Endothelial cell of umbilical vein (primary cell): Measurements from ENCODE around the gene IQCC. TPM values are rescaled to one million over a fixed set of nuclear protein-coding genes. Genes with fewer than 3 reads are reported as not detected.

Source experiments
- BruUV-seq: library from RNA; stranded (reverse); fragments of 400-500 nt; replicated peaks from 2 replicates; lab custom pipeline; 2021; lab: Mats Ljungman, UMichigan
- CTCF ChIA-PET: fragments of 300-600, 350-600 bp; sonication (Branson Sonifier 250); formaldehyde crosslinking; loops from one replicate; lab custom pipeline; 2021; ENCODE audit warnings: antibody characterized with exemption, inconsistent platforms; lab: Charles Lee
- POLR2A ChIA-PET: fragments of 300-600, 350-600 bp; sonication (Branson Sonifier 250); formaldehyde crosslinking; loops from one replicate; lab custom pipeline; 2021; ENCODE audit warnings: antibody characterized with exemption, inconsistent platforms; lab: Charles Lee
- DNase-seq: peaks from one replicate; pipeline ENCODE4 v3.0.0-alpha.2; 2011; ENCODE audit warnings: low read depth, low spot score
- FAIRE-seq: peaks from 2 replicates; lab custom pipeline; 2011; peaks lifted over from hg19 to GRCh38; lab: Jason Lieb, UNC
- H2AFZ ChIP-seq: 2 replicates; pipeline ENCODE4 v1.6.0; 2012; ENCODE audit warnings: low read depth, low read length, control low read depth, inconsistent platforms
- H3K27ac ChIP-seq: 2 replicates; pipeline ENCODE4 v1.5.1; 2011; ENCODE audit warnings: low read depth, mild to moderate bottlenecking, control low read depth, low read length, moderate library complexity; ENCODE audit not compliant: insufficient read depth
- H3K27me3 ChIP-seq, 2 experiments: 2 replicates each; pipeline versions ENCODE4 v1.6.0 to v1.6.1; 2011; ENCODE audit warnings: low read length in 2 of 2, mixed read lengths in 1 of 2; ENCODE audit not compliant: control insufficient read depth in 2 of 2, insufficient read depth in 2 of 2
- H3K36me3 ChIP-seq, 2 experiments: 2 replicates in 1 of 2; 3 replicates in 1 of 2; pipeline ENCODE4 v1.5.1; 2011; ENCODE audit warnings: low read length in 2 of 2, mild to moderate bottlenecking in 1 of 2, moderate library complexity in 1 of 2; ENCODE audit not compliant: control insufficient read depth in 2 of 2, insufficient read depth in 2 of 2; ENCODE audit errors: extremely low read depth in 1 of 2
- H3K4me1 ChIP-seq: 3 replicates; pipeline ENCODE4 v1.5.1; 2011; ENCODE audit warnings: mild to moderate bottlenecking, low read length; ENCODE audit not compliant: control insufficient read depth, insufficient read depth; ENCODE audit errors: extremely low read depth
- H3K4me2 ChIP-seq: 2 replicates; pipeline ENCODE4 v1.6.1; 2011; ENCODE audit warnings: low read length, control low read depth, mixed read lengths; ENCODE audit not compliant: insufficient read depth
- H3K4me3 ChIP-seq, 3 experiments: fragments of 200-600 bp in 1 of 3; sonication (generic), shearing (Covaris generic) in 1 of 3; replicated peaks in 1 of 3; 2 replicates each; pipeline ENCODE4 v1.5.1; 2011 to 2016; ENCODE audit warnings: control low read depth in 3 of 3, low read length in 3 of 3, mild to moderate bottlenecking in 2 of 3, inconsistent platforms in 1 of 3, low read depth in 1 of 3, moderate library complexity in 1 of 3; ENCODE audit not compliant: insufficient read depth in 1 of 3
- H3K79me2 ChIP-seq: 2 replicates; pipeline ENCODE4 v1.6.0; 2012; ENCODE audit warnings: low read length, inconsistent platforms; ENCODE audit not compliant: control insufficient read depth, insufficient read depth
- H3K9ac ChIP-seq: replicated peaks from 2 replicates; pipeline ENCODE3; 2011; ENCODE audit warnings: low read length, control low read depth; ENCODE audit not compliant: insufficient read depth; ENCODE audit errors: extremely low read depth
- H3K9me1 ChIP-seq: replicated peaks from 3 replicates; pipeline ENCODE4 v1.6.0; 2011; ENCODE audit warnings: mild to moderate bottlenecking, low read length; ENCODE audit not compliant: control insufficient read depth, insufficient read depth; ENCODE audit errors: extremely low read depth
- H3K9me3 ChIP-seq: replicated peaks from 2 replicates; pipeline ENCODE4 v1.5.1; 2012; ENCODE audit warnings: low read length, inconsistent platforms; ENCODE audit not compliant: control insufficient read depth, insufficient read depth
- H4K20me1 ChIP-seq: replicated peaks from 2 replicates; pipeline ENCODE3; 2011; ENCODE audit warnings: mild to moderate bottlenecking, low read length; ENCODE audit not compliant: control insufficient read depth, insufficient read depth; ENCODE audit errors: extremely low read depth
- EZH2 ChIP-seq: IDR thresholded peaks from 2 replicates; pipeline ENCODE4 v1.6.1; 2012; ENCODE audit warnings: borderline replicate concordance, low read depth, mild to moderate bottlenecking, moderate library complexity, low read length, inconsistent platforms; ENCODE audit not compliant: severe bottlenecking
- GATA2 ChIP-seq: IDR thresholded peaks from 2 replicates; pipeline ENCODE4 v1.7.0; 2011; ENCODE audit warnings: low read depth, mild to moderate bottlenecking, moderate library complexity, mixed read lengths, low read length; ENCODE audit not compliant: insufficient read length, insufficient read depth
- MYC ChIP-seq: IDR thresholded peaks from one replicate; pipeline ENCODE4 v1.6.1; 2011; ENCODE audit warnings: mild to moderate bottlenecking, low read depth, low read length
- POLR2A ChIP-seq: IDR thresholded peaks from 2 replicates; pipeline ENCODE4 v1.6.1; 2012; ENCODE audit warnings: low read depth, mild to moderate bottlenecking, control low read depth, low read length
- POLR2AphosphoS5 ChIP-seq: IDR thresholded peaks from 2 replicates; pipeline ENCODE4 v1.6.1; 2012; ENCODE audit warnings: low read depth, mild to moderate bottlenecking, control low read depth, low read length, moderate library complexity; ENCODE audit not compliant: insufficient read depth
- dilution Hi-C: fragments of 300-500 bp; cut with MboI; formaldehyde crosslinking; loops from one replicate; pipeline ENCODE4 v1.15.0; 2019; ENCODE audit warnings: low sequenced_read_pairs; ENCODE audit not compliant: extremely low pct_ligation_motif_present
- intact Hi-C: fragments of 100-400 bp; cut with micrococcal nuclease; formaldehyde crosslinking; loops from one replicate; pipeline ENCODE4 v1.10.0; 2022
- polyA plus RNA-seq, 4 experiments: library from polyadenylated mRNA; depleted of rRNA in 3 of 4; stranded (reverse) in 3 of 4; unstranded in 1 of 4; fragments of >200 nt; gene quantifications; 2 replicates each; pipeline versions ENCODE4 v1.2.1 to v1.2.3, GENCODE V29; 2011 to 2012; ENCODE audit warnings: missing spikeins in 1 of 4
- total RNA-seq: library from RNA; stranded (reverse); gene quantifications from 2 replicates; pipeline ENCODE4 v1.2.3, GENCODE V29; 2021
- TF ChIP-seq, protein P1 (sequence below), 2 donors: IDR thresholded peaks; 1 replicate in 1 of 2; 2 replicates in 1 of 2; pipeline ENCODE4 v1.5.1; 2011; ENCODE audit warnings: low read length in 2 of 2, mild to moderate bottlenecking in 2 of 2, moderate library complexity in 2 of 2, control low read depth in 1 of 2, inconsistent platforms in 1 of 2, low read depth in 1 of 2; ENCODE audit not compliant: insufficient read depth in 1 of 2; ENCODE audit errors: extremely low read depth in 1 of 2

The IQCC gene
- total and polyA plus RNA-seq, 2 donors (not counting 3 experiments of a cell fraction or from before 2014, with no cell fraction given): 1.1 to 1.8 TPM

DNA sequence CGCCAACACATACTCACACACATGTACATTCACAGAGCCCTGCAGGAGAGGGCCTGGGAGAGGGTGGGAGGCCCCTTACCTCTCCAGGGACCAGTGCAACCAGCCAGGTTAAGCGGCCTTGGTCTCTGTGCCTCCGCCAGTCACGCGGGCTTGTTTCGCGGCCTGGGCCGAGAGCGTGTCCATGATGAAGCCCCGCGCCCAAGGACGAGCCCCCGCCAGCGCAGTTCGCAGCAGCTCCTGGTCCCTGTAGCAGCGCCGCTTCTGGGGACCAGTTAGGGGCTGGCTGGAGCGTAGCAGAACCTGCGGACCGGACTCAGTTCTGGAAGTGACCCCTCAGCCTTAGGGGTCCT lies 34.3 kb downstream of the IQCC start:
- peak overlapping the region; percentile 95 for H2AFZ ChIP-seq
- H3K4me1 ChIP-seq: peaks cover 32% of the 10 kb centered on the region
- no peaks in the 10 kb centered on the region for H3K27me3 ChIP-seq
- no peaks in the 10 kb centered on the region for H4K20me1 ChIP-seq
- DNase-seq: no peak
- ChIA-PET CTCF (interaction anchor here (0.9 to 8.4 kb wide), 14 partner anchors 9 to 112 kb away, joined by 3 to 73 read pairs (median 4); partner anchors contain the start of genes EIF3I, FAM167B, HDAC1 and LCK), POLR2A (interaction anchor here (1.6 to 3.2 kb wide), 3 partner anchors 10 to 96 kb away, joined by 3 to 25 read pairs (median 9); partner anchors contain the start of gene MARCKSL1)
- H3K27ac ChIP-seq: no peak overlapping the region
- TF ChIP-seq GATA2 (no peak), POLR2AphosphoS5 (no peak), EZH2 (no peak), MYC (no peak), POLR2A (no peak)
- TF ChIP-seq, protein P1, sequence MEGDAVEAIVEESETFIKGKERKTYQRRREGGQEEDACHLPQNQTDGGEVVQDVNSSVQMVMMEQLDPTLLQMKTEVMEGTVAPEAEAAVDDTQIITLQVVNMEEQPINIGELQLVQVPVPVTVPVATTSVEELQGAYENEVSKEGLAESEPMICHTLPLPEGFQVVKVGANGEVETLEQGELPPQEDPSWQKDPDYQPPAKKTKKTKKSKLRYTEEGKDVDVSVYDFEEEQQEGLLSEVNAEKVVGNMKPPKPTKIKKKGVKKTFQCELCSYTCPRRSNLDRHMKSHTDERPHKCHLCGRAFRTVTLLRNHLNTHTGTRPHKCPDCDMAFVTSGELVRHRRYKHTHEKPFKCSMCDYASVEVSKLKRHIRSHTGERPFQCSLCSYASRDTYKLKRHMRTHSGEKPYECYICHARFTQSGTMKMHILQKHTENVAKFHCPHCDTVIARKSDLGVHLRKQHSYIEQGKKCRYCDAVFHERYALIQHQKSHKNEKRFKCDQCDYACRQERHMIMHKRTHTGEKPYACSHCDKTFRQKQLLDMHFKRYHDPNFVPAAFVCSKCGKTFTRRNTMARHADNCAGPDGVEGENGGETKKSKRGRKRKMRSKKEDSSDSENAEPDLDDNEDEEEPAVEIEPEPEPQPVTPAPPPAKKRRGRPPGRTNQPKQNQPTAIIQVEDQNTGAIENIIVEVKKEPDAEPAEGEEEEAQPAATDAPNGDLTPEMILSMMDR (IDR thresholded peaks at IDR 0.05; ENCODE audit: extremely low read depth in 1 of 2, insufficient read depth in 1 of 2, low read depth in 1 of 2, low read length in 2 of 2): no peak
- no peaks in the 10 kb centered on the region for H3K79me2 ChIP-seq
- intact Hi-C loops (loop anchor here (2.0 kb wide), 2 partner anchors 17 to 53 kb away; partner anchors contain the start of genes EIF3I, HDAC1 and TMEM234), dilution Hi-C loops (no loop called here)
- H3K9ac ChIP-seq: no peak overlapping the region
- no TSS peak for BruUV-seq
- no peaks in the 10 kb centered on the region for H3K9me3 ChIP-seq
- FAIRE-seq: no peak
- H3K9me1 ChIP-seq: no peaks in the 10 kb centered on the region
- H3K4me3 ChIP-seq: peak overlapping the region in 2 of 3 experiments; percentile 50 to 81
- H3K36me3 ChIP-seq: peaks cover 0 to 2% of the 10 kb centered on the region in 2 experiments
- H3K4me2 ChIP-seq: peak overlapping the region; percentile 88
